Smooth muscle cell (in vitro differentiated cells): ENCODE data around the gene CITED2. TPM values are rescaled to one million over a fixed set of nuclear protein-coding genes. Genes with fewer than 3 reads are reported as not detected.
A peak's percentile ranks its signal among the peaks of the same experiment; 100 is the strongest.

ENCODE experiments used
- DNase-seq: peaks from one replicate; lab custom pipeline; 2025; ENCODE audit not compliant: unreplicated experiment; lab: John Stamatoyannopoulos, UW
- H2AFZ ChIP-seq: fragments of 200-600 bp; sonication (generic); 2 replicates; pipeline ENCODE4 v1.6.0; 2016; ENCODE audit warnings: antibody characterized with exemption, low read depth, mild to moderate bottlenecking
- H3F3A ChIP-seq: fragments of 200-600 bp; sonication (generic); 2 replicates; pipeline ENCODE4 v1.6.0; 2017; ENCODE audit warnings: antibody characterized with exemption, low read depth
- H3K27ac ChIP-seq: fragments of 200-600 bp; sonication (generic); 2 replicates; pipeline ENCODE4 v1.5.1; 2016; ENCODE audit warnings: low read depth, mild to moderate bottlenecking
- H3K27me3 ChIP-seq: fragments of 200-600 bp; sonication (generic); 2 replicates; pipeline ENCODE4 v1.6.1; 2016; ENCODE audit warnings: low read depth, mild to moderate bottlenecking
- H3K36me3 ChIP-seq: fragments of 200-600 bp; sonication (generic); 2 replicates; pipeline ENCODE4 v1.5.1; 2016; ENCODE audit warnings: low read depth
- H3K4me1 ChIP-seq: fragments of 200-600 bp; sonication (generic); 2 replicates; pipeline ENCODE4 v1.5.1; 2016; ENCODE audit warnings: low read depth
- H3K4me2 ChIP-seq: fragments of 200-600 bp; sonication (generic); 2 replicates; pipeline ENCODE4 v1.6.0; 2016; ENCODE audit warnings: mild to moderate bottlenecking
- H3K4me3 ChIP-seq: fragments of 200-600 bp; sonication (generic); 2 replicates; pipeline ENCODE4 v1.5.1; 2016; ENCODE audit warnings: mild to moderate bottlenecking
- H3K79me2 ChIP-seq: fragments of 200-600 bp; sonication (generic); 2 replicates; pipeline ENCODE4 v1.6.0; 2016; ENCODE audit warnings: low read depth, mild to moderate bottlenecking
- H3K9ac ChIP-seq: fragments of 200-600 bp; sonication (generic); 2 replicates; pipeline ENCODE4 v1.6.0; 2016; ENCODE audit warnings: low read depth
- H3K9me3 ChIP-seq: fragments of 200-600 bp; sonication (generic); replicated peaks from 2 replicates; pipeline ENCODE4 v1.5.1; 2016; ENCODE audit warnings: low read depth
- H4K20me1 ChIP-seq: fragments of 200-600 bp; sonication (generic); 2 replicates; pipeline ENCODE4 v1.6.0; 2016; ENCODE audit warnings: low read depth
- WGBS: methylation state at CpG from one replicate; pipeline ENCODE4 v1.1.7; 2016; ENCODE audit warnings: low lambda C conversion rate; 5-methylcytosine and 5-hydroxymethylcytosine counted together
- polyA plus RNA-seq: library from polyadenylated mRNA; unstranded; fragments of >200 nt; fragmentation: Nextera tagmentation; extraction: Ambion mirVana; gene quantifications from 2 replicates; pipeline ENCODE4 v1.2.1, GENCODE V29; 2016
- total RNA-seq: library from RNA; depleted of rRNA; stranded (reverse); fragments of >200 nt; gene quantifications from 2 replicates; pipeline ENCODE4 v1.2.3, GENCODE V29; 2014
- TF ChIP-seq, protein P1 (sequence below): fragments of 200-600 bp; sonication (generic); IDR thresholded peaks from 2 replicates; pipeline ENCODE4 v1.5.1; 2017; ENCODE audit warnings: borderline replicate concordance, mild to moderate bottlenecking, antibody characterized with exemption; ENCODE audit not compliant: insufficient read depth, poor library complexity, severe bottlenecking

The CITED2 gene
- total and polyA plus RNA-seq, 2 experiments from 2014 or later, result 67.9 to 209 TPM

DNA sequence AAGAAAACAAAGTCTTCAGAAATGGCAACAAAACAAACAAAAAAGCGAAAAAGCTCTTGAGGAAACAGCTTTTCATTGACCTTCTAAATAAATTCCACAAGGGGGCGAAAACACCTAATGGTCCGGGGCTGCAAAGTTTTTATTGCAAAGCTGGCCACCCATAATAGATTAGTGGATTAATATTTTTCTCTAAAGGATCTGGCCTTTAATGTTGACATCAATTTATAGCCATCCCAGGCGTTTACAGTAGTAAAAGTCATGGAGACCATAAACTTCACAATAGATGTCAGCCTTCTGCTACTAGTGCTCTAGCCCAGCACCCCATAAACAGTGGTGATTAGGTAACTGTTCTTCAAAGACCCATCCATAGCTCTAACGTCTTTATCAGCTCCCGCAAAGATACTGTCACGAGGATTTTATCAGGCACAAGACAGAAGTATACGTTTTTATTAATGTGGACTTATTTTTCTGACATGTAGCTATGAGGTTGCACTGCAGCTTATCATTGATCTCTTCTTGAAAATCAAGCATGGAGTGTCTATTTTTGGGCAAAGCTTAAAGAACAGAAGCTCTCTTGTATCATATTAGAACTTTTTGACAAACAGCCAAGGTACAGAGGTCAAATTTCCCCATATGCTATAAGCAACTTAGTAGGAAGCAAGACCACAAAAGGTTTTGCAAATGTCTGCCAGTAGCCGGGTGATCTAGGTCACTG lies 4.7 kb downstream of the CITED2 start:
- H3K9ac ChIP-seq, result no peak overlapping the region
- peak overlapping the region; percentile 93 for H3K4me3 ChIP-seq
- H3K4me2 ChIP-seq, result peak overlapping the region; percentile 100
- peaks cover 28% of the 10 kb centered on the region for H3F3A ChIP-seq
- no peaks in the 10 kb centered on the region for H3K27me3 ChIP-seq
- peak overlapping the region; percentile 88 for H3K27ac ChIP-seq
- no peaks in the 10 kb centered on the region for H3K36me3 ChIP-seq
- no peak for DNase-seq
- no peak overlapping the region for H2AFZ ChIP-seq
- H3K9me3 ChIP-seq, result no peaks in the 10 kb centered on the region
- 5% methylated on average over 9 of the region's 9 CpGs for WGBS
- H3K79me2 ChIP-seq, result peaks cover 29% of the 10 kb centered on the region
- TF ChIP-seq, protein P1, sequence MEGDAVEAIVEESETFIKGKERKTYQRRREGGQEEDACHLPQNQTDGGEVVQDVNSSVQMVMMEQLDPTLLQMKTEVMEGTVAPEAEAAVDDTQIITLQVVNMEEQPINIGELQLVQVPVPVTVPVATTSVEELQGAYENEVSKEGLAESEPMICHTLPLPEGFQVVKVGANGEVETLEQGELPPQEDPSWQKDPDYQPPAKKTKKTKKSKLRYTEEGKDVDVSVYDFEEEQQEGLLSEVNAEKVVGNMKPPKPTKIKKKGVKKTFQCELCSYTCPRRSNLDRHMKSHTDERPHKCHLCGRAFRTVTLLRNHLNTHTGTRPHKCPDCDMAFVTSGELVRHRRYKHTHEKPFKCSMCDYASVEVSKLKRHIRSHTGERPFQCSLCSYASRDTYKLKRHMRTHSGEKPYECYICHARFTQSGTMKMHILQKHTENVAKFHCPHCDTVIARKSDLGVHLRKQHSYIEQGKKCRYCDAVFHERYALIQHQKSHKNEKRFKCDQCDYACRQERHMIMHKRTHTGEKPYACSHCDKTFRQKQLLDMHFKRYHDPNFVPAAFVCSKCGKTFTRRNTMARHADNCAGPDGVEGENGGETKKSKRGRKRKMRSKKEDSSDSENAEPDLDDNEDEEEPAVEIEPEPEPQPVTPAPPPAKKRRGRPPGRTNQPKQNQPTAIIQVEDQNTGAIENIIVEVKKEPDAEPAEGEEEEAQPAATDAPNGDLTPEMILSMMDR, result peak; percentile 75
- peaks cover 53% of the 10 kb centered on the region for H3K4me1 ChIP-seq
- peaks cover 36% of the 10 kb centered on the region for H4K20me1 ChIP-seq

- Histone ChIP-seq H4K20me1 (peaks cover 34% of the 10 kb centered on the region), H3K4me1 (peaks cover 53% of the 10 kb centered on the region), H3F3A (peaks cover 27% of the 10 kb centered on the region), H3K9me3 (no peaks in the 10 kb centered on the region), H3K79me2 (peaks cover 27% of the 10 kb centered on the region), H3K36me3 (no peaks in the 10 kb centered on the region), H3K27me3 (no peaks in the 10 kb centered on the region), H3K4me2 (peak overlapping the region; percentile 100), H2AFZ (no peak overlapping the region), H3K27ac (peak overlapping the region; percentile 38), H3K9ac (no peak overlapping the region), H3K4me3 (peak overlapping the region; percentile 14)
- TF ChIP-seq, protein P1, result no peak
- WGBS, result 4% methylated on average over 2 of the region's 2 CpGs
- DNase-seq, result no peak
Measured at GRCh38 chr6:139369068-139369467, 5.4 kb downstream of the CITED2 start.

GRCh38 chr6:139368661-139369060 lies 5.8 kb downstream of the CITED2 start:
- Histone ChIP-seq H3K4me1 (peaks cover 53% of the 10 kb centered on the region), H3K4me3 (peak overlapping the region; percentile 23), H3K36me3 (no peaks in the 10 kb centered on the region), H3K27ac (no peak overlapping the region), H3K9ac (no peak overlapping the region), H3K4me2 (peak overlapping the region; percentile 100), H3K79me2 (peaks cover 23% of the 10 kb centered on the region), H4K20me1 (peaks cover 30% of the 10 kb centered on the region), H3K9me3 (no peaks in the 10 kb centered on the region), H3F3A (peaks cover 23% of the 10 kb centered on the region), H3K27me3 (no peaks in the 10 kb centered on the region), H2AFZ (no peak overlapping the region)
- TF ChIP-seq, protein P1, result no peak
- 21% methylated on average over 1 of the region's 1 CpG for WGBS
- no peak for DNase-seq
